GM10266 (cell line): Measurements from ENCODE around the gene C2orf76.

Source experiments
- DNase-seq: peaks from one replicate; pipeline ENCODE4 v3.0.0; 2012; ENCODE audit errors: extremely low spot score
- CTCF ChIP-seq: IDR thresholded peaks from 2 replicates; pipeline ENCODE4 v1.5.1; 2012; ENCODE audit warnings: mild to moderate bottlenecking, low read depth; ENCODE audit not compliant: control insufficient read depth, insufficient read depth; ENCODE audit errors: missing control alignments

The C2orf76 gene

GRCh38 chr2:119263656-119264055 is 103.0 kb downstream of the C2orf76 start:
- no peak for DNase-seq

GRCh38 chr2:119263025-119263424 is 103.6 kb downstream of the C2orf76 start:
- TF ChIP-seq CTCF, result no peak
- no peak for DNase-seq

More at GRCh38 chr2:119263656-119264055, 103.0 kb downstream of the C2orf76 start:
- no peak for TF ChIP-seq CTCF

- no peak for TF ChIP-seq CTCF
- DNase-seq, result no peak
These were observed 105.0 kb downstream of the C2orf76 start for GRCh38 chr2:119261493-119262225.

- TF ChIP-seq CTCF, result no peak
- no peak for DNase-seq
These were observed 105.8 kb downstream of the C2orf76 start for GRCh38 chr2:119260646-119261492.

- no peak for DNase-seq
- no peak for TF ChIP-seq CTCF
These were observed 107.3 kb downstream of the C2orf76 start for GRCh38 chr2:119259296-119259860.

- no peak for DNase-seq
- TF ChIP-seq CTCF, result no peak
These were observed 109.4 kb downstream of the C2orf76 start for GRCh38 chr2:119257198-119257597.
